Ishikawa (cell line): ENCODE data around the gene CLPTM1L.

Experiments used
- CEBPB ChIP-seq: IDR thresholded peaks from 2 replicates; pipeline ENCODE4 v1.6.1; 2012
- EP300 ChIP-seq: IDR thresholded peaks from 2 replicates; pipeline ENCODE4 v1.6.1; 2012; ENCODE audit warnings: borderline replicate concordance
- FOXM1 ChIP-seq: IDR thresholded peaks from 2 replicates; pipeline ENCODE4 v1.6.1; 2012; ENCODE audit warnings: low read depth, borderline replicate concordance
- TCF12 ChIP-seq: IDR thresholded peaks from 2 replicates; pipeline ENCODE4 v1.6.1; 2012; ENCODE audit warnings: low read depth
- TEAD4 ChIP-seq: IDR thresholded peaks from 2 replicates; pipeline ENCODE4 v1.6.1; 2012
- YY1 ChIP-seq: IDR thresholded peaks from 2 replicates; pipeline ENCODE4 v1.6.1; 2012; ENCODE audit warnings: low read depth
- TF ChIP-seq, protein P1 (sequence below): IDR thresholded peaks from 2 replicates; pipeline ENCODE4 v1.6.1; 2012

DNA sequence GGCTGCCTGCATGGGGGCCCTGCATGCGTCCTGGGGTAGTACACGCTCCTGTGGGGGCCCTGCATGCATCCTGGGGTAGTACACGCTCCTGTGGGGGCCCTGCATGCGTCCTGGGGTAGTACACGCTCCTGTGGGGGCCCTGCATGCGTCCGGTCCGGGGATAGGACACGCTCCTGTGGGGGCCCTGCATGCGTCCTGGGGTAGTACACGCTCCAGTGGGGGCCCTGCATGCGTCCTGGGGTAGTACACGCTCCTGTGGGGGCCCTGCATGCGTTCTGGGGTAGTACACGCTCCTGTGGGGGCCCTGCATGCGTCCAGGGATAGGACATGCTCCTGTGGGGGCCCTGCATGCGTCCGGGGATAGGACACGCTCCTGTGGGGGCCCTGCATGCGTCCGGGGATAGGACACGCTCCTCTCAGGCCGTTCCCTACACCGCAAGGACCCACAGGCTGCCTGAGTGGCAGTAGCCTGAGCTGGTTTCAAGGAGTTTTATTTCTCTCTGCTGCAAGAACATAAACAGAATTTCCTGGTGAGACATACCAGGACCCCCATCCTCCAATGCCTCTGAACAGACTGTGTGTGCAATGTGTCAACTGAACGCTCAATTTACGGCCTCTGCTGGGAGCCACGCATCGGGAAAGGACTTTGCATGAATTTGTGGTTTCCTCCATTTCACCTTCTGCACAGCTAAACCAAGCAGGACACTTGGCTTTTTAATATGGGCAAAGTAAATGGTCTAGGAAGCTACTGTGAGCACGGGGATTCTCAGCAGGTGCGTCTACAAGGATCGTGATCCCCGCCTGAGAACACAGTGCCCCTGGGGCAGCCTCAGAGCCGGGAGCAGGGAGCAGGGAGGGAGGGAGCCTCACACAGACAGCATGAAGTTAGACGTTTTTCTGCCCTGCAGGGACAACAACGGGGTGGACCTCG, 48.9 kb upstream of the CLPTM1L start:
- TF ChIP-seq, protein P1, sequence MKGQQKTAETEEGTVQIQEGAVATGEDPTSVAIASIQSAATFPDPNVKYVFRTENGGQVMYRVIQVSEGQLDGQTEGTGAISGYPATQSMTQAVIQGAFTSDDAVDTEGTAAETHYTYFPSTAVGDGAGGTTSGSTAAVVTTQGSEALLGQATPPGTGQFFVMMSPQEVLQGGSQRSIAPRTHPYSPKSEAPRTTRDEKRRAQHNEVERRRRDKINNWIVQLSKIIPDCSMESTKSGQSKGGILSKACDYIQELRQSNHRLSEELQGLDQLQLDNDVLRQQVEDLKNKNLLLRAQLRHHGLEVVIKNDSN: no peak
- TF ChIP-seq TEAD4: no peak
- TF ChIP-seq YY1: no peak
- TF ChIP-seq CEBPB: no peak
- TF ChIP-seq FOXM1: no peak
- TF ChIP-seq EP300: no peak
- no peak for TF ChIP-seq TCF12
